ENCODE results near the gene MYL7. TPM values are rescaled to one million over a fixed set of nuclear protein-coding genes. Genes with fewer than 3 reads are reported as not detected.

The MYL7 gene
- total RNA-seq, 4 donors from 2014 or later = not detected

GRCh38 chr7:44188480-44189225 lies 47.5 kb upstream of the MYL7 start:
- H3K4me3 ChIP-seq = no peak overlapping the region
- no peak overlapping the region for H3K27ac ChIP-seq
- H3K4me1 ChIP-seq = no peaks in the 10 kb centered on the region
- intact Hi-C loops (cut with DNase I; ENCODE audit: low total_unique reads) = no loop called here
- H3K27me3 ChIP-seq = no peaks in the 10 kb centered on the region
- H3K9me3 ChIP-seq = no peaks in the 10 kb centered on the region
- H3K36me3 ChIP-seq = no peaks in the 10 kb centered on the region
- DNase-seq = no peak
- TF ChIP-seq CTCF (IDR thresholded peaks at IDR 0.05) (no peak), EP300 (IDR thresholded peaks at IDR 0.05; ENCODE audit: low read depth) (no peak), POLR2A (IDR thresholded peaks at IDR 0.05) (no peak)
- in situ Hi-C loops (cut with MboI; ENCODE audit: low pct_ligation_motif_present in 1 of 4, low pct_unique_long_range_greater_than_20kb in 1 of 4, low sequenced_read_pairs in 3 of 4) = no loop called here
- 75 to 79% methylated on average over 5 to 15 of the region's 16 CpGs for WGBS, 2 donors (ENCODE audit: low coverage in 1 of 2)

GRCh38 chr7:44187636-44188416 lies 46.7 kb upstream of the MYL7 start:
- H3K36me3 ChIP-seq = no peaks in the 10 kb centered on the region
- TF ChIP-seq EP300 (IDR thresholded peaks at IDR 0.05; ENCODE audit: low read depth) (no peak), CTCF (IDR thresholded peaks at IDR 0.05) (no peak), POLR2AphosphoS5 (IDR thresholded peaks at IDR 0.05) (no peak), POLR2A (IDR thresholded peaks at IDR 0.05) (no peak)
- in situ Hi-C loops (cut with MboI; ENCODE audit: low pct_ligation_motif_present in 1 of 4, low pct_unique_long_range_greater_than_20kb in 1 of 4, low sequenced_read_pairs in 3 of 4) (no loop called here), intact Hi-C loops (cut with DNase I; ENCODE audit: low total_unique reads) (no loop called here)
- H3K27me3 ChIP-seq = peaks cover 2% of the 10 kb centered on the region
- H3K9me3 ChIP-seq = peaks cover 0 to 3% of the 10 kb centered on the region in 2 donors
- 61% methylated on average over 9 of the region's 9 CpGs; no CpG with 5 or more reads in 1 of the 2 donors for WGBS, 2 donors (ENCODE audit: low coverage in 1 of 2)
- no peaks in the 10 kb centered on the region for H3K4me1 ChIP-seq
- no peak overlapping the region for H3K27ac ChIP-seq
- no peak for DNase-seq
- H3K4me3 ChIP-seq = no peak overlapping the region

- H3K4me3 ChIP-seq = no peak overlapping the region
- no peak overlapping the region for H3K27ac ChIP-seq
- in situ Hi-C loops (cut with MboI; ENCODE audit: low pct_ligation_motif_present in 1 of 4, low pct_unique_long_range_greater_than_20kb in 1 of 4, low sequenced_read_pairs in 3 of 4) = no loop called here
- no peaks in the 10 kb centered on the region for H3K4me1 ChIP-seq
- H3K27me3 ChIP-seq = peaks cover 6% of the 10 kb centered on the region
- TF ChIP-seq CTCF (IDR thresholded peaks at IDR 0.05) = no peak
- no peak for TF ChIP-seq POLR2AphosphoS5 (IDR thresholded peaks at IDR 0.05)
- no peak for TF ChIP-seq EP300 (IDR thresholded peaks at IDR 0.05; ENCODE audit: low read depth)
- TF ChIP-seq POLR2A (IDR thresholded peaks at IDR 0.05) = no peak
- WGBS, 2 donors (ENCODE audit: low coverage in 1 of 2) = 70% methylated on average over 5 of the region's 5 CpGs; no CpG with 5 or more reads in 1 of the 2 donors
- intact Hi-C loops (cut with DNase I; ENCODE audit: low total_unique reads) = no loop called here
- no peaks in the 10 kb centered on the region for H3K36me3 ChIP-seq
- H3K9me3 ChIP-seq = peaks cover 0 to 3% of the 10 kb centered on the region in 2 donors
- DNase-seq = no peak
These were observed 45.6 kb upstream of the MYL7 start for GRCh38 chr7:44186736-44187135.

- WGBS, 2 donors (ENCODE audit: low coverage in 1 of 2) = 63% methylated on average over 4 of the region's 5 CpGs; no CpG with 5 or more reads in 1 of the 2 donors
- TF ChIP-seq CTCF (IDR thresholded peaks at IDR 0.05) (no peak), EP300 (IDR thresholded peaks at IDR 0.05; ENCODE audit: low read depth) (no peak), POLR2A (IDR thresholded peaks at IDR 0.05) (no peak), POLR2AphosphoS5 (IDR thresholded peaks at IDR 0.05) (no peak)
- Histone ChIP-seq H3K27me3 (peaks cover 6% of the 10 kb centered on the region), H3K9me3 (peaks cover 0 to 3% of the 10 kb centered on the region in 2 donors), H3K36me3 (no peaks in the 10 kb centered on the region), H3K27ac (no peak overlapping the region), H3K4me3 (no peak overlapping the region), H3K4me1 (no peaks in the 10 kb centered on the region)
- intact Hi-C loops (cut with DNase I; ENCODE audit: low total_unique reads) (no loop called here), in situ Hi-C loops (cut with MboI; ENCODE audit: low pct_ligation_motif_present in 1 of 4, low pct_unique_long_range_greater_than_20kb in 1 of 4, low sequenced_read_pairs in 3 of 4) (no loop called here)
- no peak for DNase-seq
These were observed 44.6 kb upstream of the MYL7 start for GRCh38 chr7:44185729-44186128.
